ENCODE data around the gene FAM117B. TPM values are rescaled to one million over a fixed set of nuclear protein-coding genes. Genes with fewer than 3 reads are reported as not detected.

The FAM117B gene
- total RNA-seq, 6 experiments from 2014 or later: 0.55 to 1.2 (median 0.87) TPM

- no peak overlapping the region for H3K4me3 Mint-ChIP-seq
- H3K4me1 Mint-ChIP-seq (ENCODE audit: low read depth): no peaks in the 10 kb centered on the region
- H3K27ac Mint-ChIP-seq: no peak overlapping the region
- H3K36me3 Mint-ChIP-seq (ENCODE audit: low read depth): no peaks in the 10 kb centered on the region
- DNase-seq: no peak
- no peaks in the 10 kb centered on the region for H3K9me3 Mint-ChIP-seq
- TF ChIP-seq, protein P1, sequence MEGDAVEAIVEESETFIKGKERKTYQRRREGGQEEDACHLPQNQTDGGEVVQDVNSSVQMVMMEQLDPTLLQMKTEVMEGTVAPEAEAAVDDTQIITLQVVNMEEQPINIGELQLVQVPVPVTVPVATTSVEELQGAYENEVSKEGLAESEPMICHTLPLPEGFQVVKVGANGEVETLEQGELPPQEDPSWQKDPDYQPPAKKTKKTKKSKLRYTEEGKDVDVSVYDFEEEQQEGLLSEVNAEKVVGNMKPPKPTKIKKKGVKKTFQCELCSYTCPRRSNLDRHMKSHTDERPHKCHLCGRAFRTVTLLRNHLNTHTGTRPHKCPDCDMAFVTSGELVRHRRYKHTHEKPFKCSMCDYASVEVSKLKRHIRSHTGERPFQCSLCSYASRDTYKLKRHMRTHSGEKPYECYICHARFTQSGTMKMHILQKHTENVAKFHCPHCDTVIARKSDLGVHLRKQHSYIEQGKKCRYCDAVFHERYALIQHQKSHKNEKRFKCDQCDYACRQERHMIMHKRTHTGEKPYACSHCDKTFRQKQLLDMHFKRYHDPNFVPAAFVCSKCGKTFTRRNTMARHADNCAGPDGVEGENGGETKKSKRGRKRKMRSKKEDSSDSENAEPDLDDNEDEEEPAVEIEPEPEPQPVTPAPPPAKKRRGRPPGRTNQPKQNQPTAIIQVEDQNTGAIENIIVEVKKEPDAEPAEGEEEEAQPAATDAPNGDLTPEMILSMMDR (IDR thresholded peaks at IDR 0.05): no peak
- no peaks in the 10 kb centered on the region for H3K27me3 Mint-ChIP-seq (ENCODE audit: insufficient read depth)
Measured at GRCh38 chr2:202758128-202758527, 123.4 kb downstream of the FAM117B start.

GRCh38 chr2:202758604-202759003, 123.8 kb downstream of the FAM117B start:
- DNase-seq: no peak
- Mint-ChIP-seq H3K27ac (no peak overlapping the region), H3K36me3 (ENCODE audit: low read depth) (no peaks in the 10 kb centered on the region), H3K4me1 (ENCODE audit: low read depth) (no peaks in the 10 kb centered on the region), H3K4me3 (no peak overlapping the region), H3K9me3 (no peaks in the 10 kb centered on the region), H3K27me3 (ENCODE audit: insufficient read depth) (no peaks in the 10 kb centered on the region)
- TF ChIP-seq, protein P1 (IDR thresholded peaks at IDR 0.05): no peak

GRCh38 chr2:202760848-202761247, 126.1 kb downstream of the FAM117B start:
- TF ChIP-seq, protein P1 (IDR thresholded peaks at IDR 0.05): no peak
- Mint-ChIP-seq H3K36me3 (ENCODE audit: low read depth) (no peaks in the 10 kb centered on the region), H3K9me3 (no peaks in the 10 kb centered on the region), H3K4me3 (no peak overlapping the region), H3K4me1 (ENCODE audit: low read depth) (no peaks in the 10 kb centered on the region), H3K27me3 (ENCODE audit: insufficient read depth) (no peaks in the 10 kb centered on the region), H3K27ac (no peak overlapping the region)
- DNase-seq: no peak

DNA sequence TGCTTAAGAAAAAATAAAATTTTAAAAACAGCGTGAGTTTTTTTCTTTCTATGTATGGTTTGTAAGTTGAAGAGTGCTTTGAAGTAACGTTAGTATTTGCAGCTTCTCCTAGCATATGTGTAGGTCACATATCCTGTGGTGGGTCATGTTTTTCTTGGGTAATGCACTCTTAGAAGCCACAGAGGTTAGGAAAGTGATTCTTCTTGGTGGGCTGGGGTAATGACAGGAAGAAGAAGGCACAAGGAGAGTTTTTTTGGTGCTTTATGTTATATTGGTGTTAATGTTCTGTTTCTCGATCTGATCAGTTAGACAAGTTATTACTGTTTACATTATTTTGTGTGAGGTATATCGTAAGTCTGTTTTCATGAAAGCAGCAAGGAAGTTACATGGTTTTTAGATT, 127.8 kb downstream of the FAM117B start:
- Mint-ChIP-seq H3K4me3 (no peak overlapping the region), H3K27me3 (ENCODE audit: insufficient read depth) (no peaks in the 10 kb centered on the region), H3K4me1 (ENCODE audit: low read depth) (no peaks in the 10 kb centered on the region), H3K27ac (no peak overlapping the region), H3K36me3 (ENCODE audit: low read depth) (no peaks in the 10 kb centered on the region), H3K9me3 (no peaks in the 10 kb centered on the region)
- TF ChIP-seq, protein P1 (IDR thresholded peaks at IDR 0.05): no peak
- no peak for DNase-seq

DNA sequence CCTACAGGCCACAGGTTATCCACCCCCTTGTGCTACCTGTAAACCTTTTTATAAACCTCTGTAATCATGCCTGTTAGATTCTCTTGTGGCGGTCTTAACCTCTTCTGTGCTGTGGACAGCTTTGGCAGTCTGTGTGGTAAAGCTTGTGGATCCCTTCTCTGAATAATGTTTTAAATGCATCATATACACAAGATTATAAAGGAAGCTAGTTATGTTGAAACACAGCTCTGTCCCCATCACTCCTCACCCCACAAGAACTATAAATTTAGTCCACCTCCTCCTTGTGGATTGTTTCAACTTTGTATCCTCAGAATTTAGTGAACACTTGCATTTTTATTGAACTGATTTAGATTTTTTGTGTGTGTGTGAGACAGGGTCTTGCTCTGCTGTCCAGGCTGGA, 129.1 kb downstream of the FAM117B start:
- no peak for DNase-seq
- Mint-ChIP-seq H3K27me3 (ENCODE audit: insufficient read depth) (no peaks in the 10 kb centered on the region), H3K27ac (no peak overlapping the region), H3K4me1 (ENCODE audit: low read depth) (no peaks in the 10 kb centered on the region), H3K36me3 (ENCODE audit: low read depth) (no peaks in the 10 kb centered on the region), H3K9me3 (no peaks in the 10 kb centered on the region), H3K4me3 (no peak overlapping the region)
- TF ChIP-seq, protein P1 (IDR thresholded peaks at IDR 0.05): no peak

GRCh38 chr2:202764991-202765390, 130.2 kb downstream of the FAM117B start:
- TF ChIP-seq, protein P1 (IDR thresholded peaks at IDR 0.05): no peak
- no peaks in the 10 kb centered on the region for H3K27me3 Mint-ChIP-seq (ENCODE audit: insufficient read depth)
- no peak for DNase-seq
- no peak overlapping the region for H3K27ac Mint-ChIP-seq
- no peaks in the 10 kb centered on the region for H3K9me3 Mint-ChIP-seq
- no peaks in the 10 kb centered on the region for H3K4me1 Mint-ChIP-seq (ENCODE audit: low read depth)
- H3K4me3 Mint-ChIP-seq: no peak overlapping the region
- H3K36me3 Mint-ChIP-seq (ENCODE audit: low read depth): no peaks in the 10 kb centered on the region

Measured in HFFc6 (cell line).